GM21390 (cell line): ENCODE data around the gene RNF114.

Experiments used
- ATAC-seq: cut with Tn5 transposase; IDR thresholded peaks from one replicate; pipeline ENCODE4 v1.9.1; 2021; ENCODE audit not compliant: unreplicated experiment

RNF114 gene

GRCh38 chr20:49901588-49901987, 34.6 kb upstream of the RNF114 start:
- no peak for ATAC-seq

- ATAC-seq = no peak
Measured at GRCh38 chr20:49904440-49905214, 31.6 kb upstream of the RNF114 start.

GRCh38 chr20:49905415-49906091, 30.6 kb upstream of the RNF114 start:
- ATAC-seq = no peak

- ATAC-seq = no peak
Measured at GRCh38 chr20:49906101-49906604, 30.0 kb upstream of the RNF114 start.

- no peak for ATAC-seq
Measured at GRCh38 chr20:49906615-49907154, 29.5 kb upstream of the RNF114 start.

GRCh38 chr20:49907405-49908257, 28.6 kb upstream of the RNF114 start:
- ATAC-seq = no peak

GRCh38 chr20:49908258-49908565, 28.0 kb upstream of the RNF114 start:
- no peak for ATAC-seq

- no peak for ATAC-seq
Measured at GRCh38 chr20:49909499-49910339, 26.5 kb upstream of the RNF114 start.

GRCh38 chr20:49910340-49910706, 25.9 kb upstream of the RNF114 start:
- no peak for ATAC-seq

GRCh38 chr20:49913399-49914047, 22.7 kb upstream of the RNF114 start:
- no peak for ATAC-seq

GRCh38 chr20:49914310-49915117, 21.7 kb upstream of the RNF114 start:
- ATAC-seq = no peak

- ATAC-seq = no peak
Measured at GRCh38 chr20:49915118-49915379, 21.1 kb upstream of the RNF114 start.

- ATAC-seq = peak; percentile 91
Measured at GRCh38 chr20:49915380-49916145, 20.6 kb upstream of the RNF114 start, which contains the start of gene SPATA2. Gene SPATA2, minus strand, starts transcription at chr20:49915529. Its CDS starts 7,039 bp downstream, at chr20:49908490.

- no peak for ATAC-seq
Measured at GRCh38 chr20:49916146-49917002, 19.8 kb upstream of the RNF114 start.

- no peak for ATAC-seq
Measured at GRCh38 chr20:49918446-49918845, 17.8 kb upstream of the RNF114 start.

- ATAC-seq = no peak
Measured at GRCh38 chr20:49919009-49919408, 17.2 kb upstream of the RNF114 start.

GRCh38 chr20:49919461-49919860, 16.7 kb upstream of the RNF114 start:
- ATAC-seq = no peak

GRCh38 chr20:49924247-49924646, 11.9 kb upstream of the RNF114 start:
- no peak for ATAC-seq
